Neuronal stem cell (in vitro differentiated cells): ENCODE results near the gene REX1BD.

Experiments used
- DNase-seq: peaks from one replicate; pipeline ENCODE4 v3.0.0-alpha.2; 2013; ENCODE audit warnings: low spot score
- H2AFZ ChIP-seq: one replicate; pipeline ENCODE4 v1.6.1; 2013; ENCODE audit warnings: mild to moderate bottlenecking, low read length, inconsistent platforms
- H2AK5ac ChIP-seq: 2 replicates; pipeline ENCODE4 v1.6.1; 2013; ENCODE audit warnings: low read depth, mild to moderate bottlenecking, inconsistent platforms, low read length, moderate library complexity, mixed read lengths
- H2BK120ac ChIP-seq: 2 replicates; pipeline ENCODE4 v1.6.1; 2013; ENCODE audit warnings: low read depth, mild to moderate bottlenecking, inconsistent platforms, low read length, moderate library complexity, mixed read lengths
- H2BK12ac ChIP-seq: one replicate; pipeline ENCODE4 v1.6.1; 2013; ENCODE audit warnings: low read length, inconsistent platforms
- H2BK15ac ChIP-seq: 2 replicates; pipeline ENCODE4 v1.6.1; 2013; ENCODE audit warnings: mild to moderate bottlenecking, low read length, inconsistent platforms, mixed read lengths
- H2BK5ac ChIP-seq: one replicate; pipeline ENCODE4 v1.6.1; 2013; ENCODE audit warnings: inconsistent platforms, mild to moderate bottlenecking, low read length, moderate library complexity
- H3K14ac ChIP-seq: one replicate; pipeline ENCODE4 v1.6.1; 2013; ENCODE audit warnings: low read length, inconsistent platforms
- H3K18ac ChIP-seq: 2 replicates; pipeline ENCODE4 v1.6.1; 2013; ENCODE audit warnings: low read length, inconsistent platforms
- H3K23ac ChIP-seq: 2 replicates; pipeline ENCODE4 v1.6.1; 2013; ENCODE audit warnings: low read depth, mild to moderate bottlenecking, mixed read lengths, low read length, inconsistent platforms; ENCODE audit not compliant: poor library complexity
- H3K27ac ChIP-seq: replicated peaks from 3 replicates; pipeline ENCODE4 v1.5.1; 2013; ENCODE audit warnings: low read length, inconsistent platforms
- H3K27me3 ChIP-seq, 3 experiments: 2 replicates each; pipeline ENCODE4 v1.6.1; 2013; ENCODE audit warnings: low read length in 3 of 3, mild to moderate bottlenecking in 2 of 3, inconsistent platforms in 1 of 3, low read depth in 1 of 3, mixed read lengths in 1 of 3, moderate library complexity in 1 of 3; ENCODE audit not compliant: control insufficient read depth in 3 of 3, insufficient read depth in 3 of 3
- H3K36me3 ChIP-seq, 2 donors: replicated peaks in 1 of 2; 2 replicates each; pipeline ENCODE4 v1.6.1; 2013; ENCODE audit warnings: low read length in 2 of 2; ENCODE audit not compliant: control insufficient read depth in 2 of 2, insufficient read depth in 2 of 2
- H3K4ac ChIP-seq: 2 replicates; pipeline ENCODE4 v1.6.1; 2013; ENCODE audit warnings: inconsistent platforms, mild to moderate bottlenecking, low read length, moderate library complexity
- H3K4me1 ChIP-seq, 2 donors: 1 replicate in 1 of 2; 2 replicates in 1 of 2; pipeline ENCODE4 v1.6.1; 2013; ENCODE audit warnings: low read length in 2 of 2, low read depth in 1 of 2; ENCODE audit not compliant: control insufficient read depth in 2 of 2, insufficient read depth in 1 of 2
- H3K4me2 ChIP-seq: one replicate; pipeline ENCODE4 v1.6.1; 2013; ENCODE audit warnings: mild to moderate bottlenecking, low read length, inconsistent platforms; ENCODE audit not compliant: insufficient read depth, poor library complexity, severe bottlenecking
- H3K4me3 ChIP-seq, 2 donors: 2 replicates each; pipeline ENCODE4 v1.5.1; 2013; ENCODE audit warnings: low read length in 2 of 2, mild to moderate bottlenecking in 2 of 2, inconsistent platforms in 1 of 2, moderate library complexity in 1 of 2
- H3K79me1 ChIP-seq: one replicate; pipeline ENCODE4 v1.6.1; 2013; ENCODE audit warnings: low read depth, mild to moderate bottlenecking, inconsistent platforms, low read length, moderate library complexity
- H3K9ac ChIP-seq: one replicate; pipeline ENCODE4 v1.6.1; 2013; ENCODE audit warnings: mild to moderate bottlenecking, low read depth, low read length, inconsistent platforms; ENCODE audit not compliant: poor library complexity
- H3K9me3 ChIP-seq, 2 donors: replicated peaks in 1 of 2; 2 replicates each; pipeline versions ENCODE3 to v1.6.1; 2013; ENCODE audit warnings: low read length in 2 of 2, mild to moderate bottlenecking in 2 of 2, inconsistent platforms in 1 of 2, low read depth in 1 of 2, mixed read lengths in 1 of 2, moderate library complexity in 1 of 2; ENCODE audit not compliant: control insufficient read depth in 2 of 2, insufficient read depth in 1 of 2
- H4K8ac ChIP-seq: one replicate; pipeline ENCODE4 v1.6.1; 2013; ENCODE audit warnings: low read depth, mild to moderate bottlenecking, inconsistent platforms, low read length, moderate library complexity
- H4K91ac ChIP-seq: one replicate; pipeline ENCODE4 v1.6.1; 2013; ENCODE audit warnings: low read length, low read depth, mild to moderate bottlenecking, inconsistent platforms; ENCODE audit not compliant: poor library complexity
- WGBS, 2 donors: extraction: QIAGEN DNeasy Blood & Tissue Kit; methylation state at CpG; one replicate each; pipeline ENCODE4 v1.1.7; 2013; ENCODE audit warnings: missing lambda C conversion rate in 2 of 2, mixed read lengths in 1 of 2; ENCODE audit not compliant: insufficient read length in 2 of 2, insufficient replicate concordance in 1 of 2; ENCODE audit errors: extremely low coverage in 2 of 2; 5-methylcytosine and 5-hydroxymethylcytosine counted together

The REX1BD gene

GRCh38 chr19:18620311-18620710, 31.7 kb downstream of the REX1BD start:
- peak overlapping the region; percentile 71 for H3K14ac ChIP-seq
- no peak overlapping the region for H4K91ac ChIP-seq
- H3K4me3 ChIP-seq: no peak overlapping the region
- no peak overlapping the region for H2AFZ ChIP-seq
- H3K9me3 ChIP-seq: peaks cover 0 to 10% of the 10 kb centered on the region in 2 donors
- H3K27ac ChIP-seq: no peak overlapping the region
- H2BK15ac ChIP-seq: no peak overlapping the region
- peak overlapping the region; percentile 8 for H3K18ac ChIP-seq
- no peak overlapping the region for H3K23ac ChIP-seq
- H4K8ac ChIP-seq: no peak overlapping the region
- no peak for DNase-seq
- no peaks in the 10 kb centered on the region for H3K79me1 ChIP-seq
- no peak overlapping the region for H3K9ac ChIP-seq
- H2AK5ac ChIP-seq: peak overlapping the region; percentile 70
- no peaks in the 10 kb centered on the region for H3K36me3 ChIP-seq
- peaks cover 0 to 3% (median 0%) of the 10 kb centered on the region in 3 experiments for H3K27me3 ChIP-seq
- no CpG with 5 or more reads among the region's 10 CpGs for WGBS, 2 donors
- H2BK12ac ChIP-seq: no peak overlapping the region
- no peak overlapping the region for H3K4me2 ChIP-seq
- no peak overlapping the region for H3K4ac ChIP-seq
- no peak overlapping the region for H2BK5ac ChIP-seq
- H3K4me1 ChIP-seq: no peaks in the 10 kb centered on the region
- H2BK120ac ChIP-seq: no peak overlapping the region

GRCh38 chr19:18620902-18621301, 32.3 kb downstream of the REX1BD start:
- no peak overlapping the region for H2BK120ac ChIP-seq
- H3K4me1 ChIP-seq: no peaks in the 10 kb centered on the region
- H3K9ac ChIP-seq: no peak overlapping the region
- H3K14ac ChIP-seq: no peak overlapping the region
- no peak for DNase-seq
- no peak overlapping the region for H3K4ac ChIP-seq
- peaks cover 0 to 2% (median 0%) of the 10 kb centered on the region in 3 experiments for H3K27me3 ChIP-seq
- H4K91ac ChIP-seq: no peak overlapping the region
- H2AFZ ChIP-seq: no peak overlapping the region
- no CpG with 5 or more reads among the region's 7 CpGs for WGBS, 2 donors
- peaks cover 0 to 10% of the 10 kb centered on the region in 2 donors for H3K9me3 ChIP-seq
- no peak overlapping the region for H3K18ac ChIP-seq
- no peak overlapping the region for H3K4me3 ChIP-seq
- no peaks in the 10 kb centered on the region for H3K79me1 ChIP-seq
- no peak overlapping the region for H3K4me2 ChIP-seq
- no peak overlapping the region for H4K8ac ChIP-seq
- H2BK5ac ChIP-seq: no peak overlapping the region
- no peak overlapping the region for H3K23ac ChIP-seq
- H2AK5ac ChIP-seq: no peak overlapping the region
- H3K27ac ChIP-seq: no peak overlapping the region
- no peak overlapping the region for H2BK15ac ChIP-seq
- H2BK12ac ChIP-seq: no peak overlapping the region
- H3K36me3 ChIP-seq: no peaks in the 10 kb centered on the region

GRCh38 chr19:18626906-18627305, 38.3 kb downstream of the REX1BD start:
- no peak overlapping the region for H2AK5ac ChIP-seq
- H2AFZ ChIP-seq: no peak overlapping the region
- H3K14ac ChIP-seq: no peak overlapping the region
- H3K27me3 ChIP-seq: no peaks in the 10 kb centered on the region
- no peak overlapping the region for H2BK120ac ChIP-seq
- no CpG with 5 or more reads among the region's 2 CpGs for WGBS, 2 donors
- H3K4me3 ChIP-seq: no peak overlapping the region
- no peak overlapping the region for H2BK5ac ChIP-seq
- H3K9me3 ChIP-seq: no peaks in the 10 kb centered on the region
- H4K8ac ChIP-seq: no peak overlapping the region
- H3K9ac ChIP-seq: no peak overlapping the region
- no peak overlapping the region for H3K4ac ChIP-seq
- no peak overlapping the region for H3K27ac ChIP-seq
- no peak overlapping the region for H2BK12ac ChIP-seq
- H4K91ac ChIP-seq: no peak overlapping the region
- no peaks in the 10 kb centered on the region for H3K79me1 ChIP-seq
- peaks cover 8 to 9% of the 10 kb centered on the region in 2 donors for H3K4me1 ChIP-seq
- no peak for DNase-seq
- H2BK15ac ChIP-seq: no peak overlapping the region
- no peak overlapping the region for H3K18ac ChIP-seq
- H3K36me3 ChIP-seq: no peaks in the 10 kb centered on the region
- H3K4me2 ChIP-seq: no peak overlapping the region
- H3K23ac ChIP-seq: no peak overlapping the region

GRCh38 chr19:18629166-18630088, 40.8 kb downstream of the REX1BD start:
- no CpG with 5 or more reads among the region's 15 CpGs for WGBS, 2 donors
- Histone ChIP-seq H3K4me2 (no peak overlapping the region), H3K36me3 (no peaks in the 10 kb centered on the region), H3K79me1 (no peaks in the 10 kb centered on the region), H2BK12ac (peak overlapping the region; percentile 58), H4K8ac (no peak overlapping the region), H2BK120ac (no peak overlapping the region), H3K9me3 (no peaks in the 10 kb centered on the region), H2AK5ac (peak overlapping the region; percentile 86), H2BK15ac (peak overlapping the region; percentile 58), H4K91ac (no peak overlapping the region), H3K27ac (no peak overlapping the region), H3K18ac (peak overlapping the region; percentile 57), H3K4me3 (peak overlapping the region in 1 of 2 donors; percentile 11), H3K9ac (no peak overlapping the region), H3K23ac (no peak overlapping the region), H3K4me1 (peaks cover 8 to 10% of the 10 kb centered on the region in 2 donors), H2BK5ac (peak overlapping the region; percentile 60), H3K4ac (no peak overlapping the region), H3K27me3 (peaks cover 0 to 6% (median 0%) of the 10 kb centered on the region in 3 experiments), H2AFZ (no peak overlapping the region), H3K14ac (peak overlapping the region; percentile 64)
- no peak for DNase-seq
